DND-41 (cell line): ENCODE results near the gene TUBA3C.
"Not testable (repeated sequence)": the region's sequence is repeated elsewhere in the genome, so short reads cannot be mapped to it uniquely, and the experiment has no call there.

Experiments used
- ATAC-seq: fragments of 200-7000 bp; cut with Tn5 transposase; 3 replicates; pipeline ENCODE4 v1.9.1; 2021; ENCODE audit warnings: low read depth; ENCODE audit not compliant: insufficient read depth
- DNase-seq: peaks from one replicate; pipeline ENCODE4 v3.0.0-alpha.2; 2020
- H2AFZ ChIP-seq: 2 replicates; pipeline ENCODE4 v1.6.0; 2012; ENCODE audit warnings: low read depth, low read length
- H3K27ac ChIP-seq: 2 replicates; pipeline ENCODE4 v1.5.1; 2012; ENCODE audit warnings: low read length, inconsistent platforms
- H3K27me3 ChIP-seq: fragments of 200-600 bp; sonication (generic); 2 replicates; pipeline ENCODE4 v1.6.0; 2012; ENCODE audit warnings: low read length, mild to moderate bottlenecking, inconsistent platforms; ENCODE audit not compliant: insufficient read depth, poor library complexity
- H3K36me3 ChIP-seq: 2 replicates; pipeline ENCODE4 v1.5.1; 2012; ENCODE audit warnings: low read length, inconsistent platforms; ENCODE audit not compliant: insufficient read depth
- H3K4me1 ChIP-seq: 2 replicates; pipeline ENCODE4 v1.5.1; 2012; ENCODE audit warnings: mild to moderate bottlenecking, low read length; ENCODE audit not compliant: insufficient read depth
- H3K4me2 ChIP-seq: 2 replicates; pipeline ENCODE4 v1.6.0; 2012; ENCODE audit warnings: mild to moderate bottlenecking, moderate library complexity, low read length, inconsistent platforms; ENCODE audit not compliant: insufficient read depth
- H3K4me3 ChIP-seq, 2 experiments: fragments of 200-600 bp in 1 of 2; shearing (Covaris generic) in 1 of 2; 2 replicates each; pipeline ENCODE4 v1.5.1; 2012 to 2016; ENCODE audit warnings: inconsistent platforms in 2 of 2, low read length in 2 of 2, mild to moderate bottlenecking in 2 of 2, low read depth in 1 of 2, moderate library complexity in 1 of 2
- H3K79me2 ChIP-seq: 2 replicates; pipeline ENCODE4 v1.6.0; 2012; ENCODE audit warnings: low read length, inconsistent platforms; ENCODE audit not compliant: insufficient read depth
- H3K9ac ChIP-seq: 2 replicates; pipeline ENCODE4 v1.6.0; 2012; ENCODE audit warnings: low read depth, mild to moderate bottlenecking, inconsistent platforms, low read length, moderate library complexity
- H3K9me3 ChIP-seq: 2 replicates; pipeline ENCODE4 v1.5.1; 2012; ENCODE audit warnings: low read length, moderate library complexity, mild to moderate bottlenecking, inconsistent platforms; ENCODE audit not compliant: insufficient read depth, severe bottlenecking
- H4K20me1 ChIP-seq: 2 replicates; pipeline ENCODE4 v1.6.0; 2012; ENCODE audit warnings: low read length; ENCODE audit not compliant: insufficient read depth
- EZH2 ChIP-seq: IDR thresholded peaks from 3 replicates; pipeline ENCODE4 v1.6.1; 2012; ENCODE audit warnings: borderline replicate concordance, low read depth, mild to moderate bottlenecking, moderate library complexity, low read length, inconsistent platforms; ENCODE audit not compliant: severe bottlenecking
- TF ChIP-seq, protein P1 (sequence below): IDR thresholded peaks from 2 replicates; pipeline ENCODE4 v1.5.1; 2012; ENCODE audit warnings: borderline replicate concordance, low read length, moderate library complexity, mild to moderate bottlenecking; ENCODE audit not compliant: poor library complexity, severe bottlenecking; ENCODE audit errors: extremely low read depth

The TUBA3C gene

DNA sequence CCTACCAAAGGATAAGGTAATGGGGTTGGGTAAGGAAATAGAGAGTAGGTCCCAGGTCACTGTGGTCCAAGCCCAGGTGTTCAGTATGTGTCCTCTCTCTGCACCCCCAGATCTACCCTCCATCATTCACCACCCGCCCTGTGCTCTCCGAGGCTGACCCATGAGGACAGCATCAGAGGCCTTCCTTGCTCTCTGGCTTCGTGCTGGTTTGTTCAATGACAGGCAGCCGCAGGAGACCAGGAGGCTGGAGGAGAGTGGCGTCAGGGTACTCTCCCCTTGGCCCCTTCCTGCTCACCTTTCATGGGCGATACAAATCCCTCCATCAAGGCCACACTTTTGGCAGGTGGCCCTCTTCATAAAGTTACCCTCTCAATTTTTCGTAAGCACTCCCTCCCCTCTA lies 1.7 kb downstream of the TUBA3C start:
- H3K27ac ChIP-seq = no peak overlapping the region
- TF ChIP-seq EZH2 = no peak
- TF ChIP-seq, protein P1, sequence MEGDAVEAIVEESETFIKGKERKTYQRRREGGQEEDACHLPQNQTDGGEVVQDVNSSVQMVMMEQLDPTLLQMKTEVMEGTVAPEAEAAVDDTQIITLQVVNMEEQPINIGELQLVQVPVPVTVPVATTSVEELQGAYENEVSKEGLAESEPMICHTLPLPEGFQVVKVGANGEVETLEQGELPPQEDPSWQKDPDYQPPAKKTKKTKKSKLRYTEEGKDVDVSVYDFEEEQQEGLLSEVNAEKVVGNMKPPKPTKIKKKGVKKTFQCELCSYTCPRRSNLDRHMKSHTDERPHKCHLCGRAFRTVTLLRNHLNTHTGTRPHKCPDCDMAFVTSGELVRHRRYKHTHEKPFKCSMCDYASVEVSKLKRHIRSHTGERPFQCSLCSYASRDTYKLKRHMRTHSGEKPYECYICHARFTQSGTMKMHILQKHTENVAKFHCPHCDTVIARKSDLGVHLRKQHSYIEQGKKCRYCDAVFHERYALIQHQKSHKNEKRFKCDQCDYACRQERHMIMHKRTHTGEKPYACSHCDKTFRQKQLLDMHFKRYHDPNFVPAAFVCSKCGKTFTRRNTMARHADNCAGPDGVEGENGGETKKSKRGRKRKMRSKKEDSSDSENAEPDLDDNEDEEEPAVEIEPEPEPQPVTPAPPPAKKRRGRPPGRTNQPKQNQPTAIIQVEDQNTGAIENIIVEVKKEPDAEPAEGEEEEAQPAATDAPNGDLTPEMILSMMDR = no peak
- H3K4me3 ChIP-seq = no peak overlapping the region
- no peaks in the 10 kb centered on the region for H4K20me1 ChIP-seq
- ATAC-seq (no peak), DNase-seq (no peak)
- no peaks in the 10 kb centered on the region for H3K4me1 ChIP-seq
- no peaks in the 10 kb centered on the region for H3K27me3 ChIP-seq
- H3K79me2 ChIP-seq = no peaks in the 10 kb centered on the region
- H2AFZ ChIP-seq = no peak overlapping the region
- H3K9ac ChIP-seq = no peak overlapping the region
- H3K9me3 ChIP-seq = peaks cover 3% of the 10 kb centered on the region
- no peaks in the 10 kb centered on the region for H3K36me3 ChIP-seq
- H3K4me2 ChIP-seq = no peak overlapping the region

DNA sequence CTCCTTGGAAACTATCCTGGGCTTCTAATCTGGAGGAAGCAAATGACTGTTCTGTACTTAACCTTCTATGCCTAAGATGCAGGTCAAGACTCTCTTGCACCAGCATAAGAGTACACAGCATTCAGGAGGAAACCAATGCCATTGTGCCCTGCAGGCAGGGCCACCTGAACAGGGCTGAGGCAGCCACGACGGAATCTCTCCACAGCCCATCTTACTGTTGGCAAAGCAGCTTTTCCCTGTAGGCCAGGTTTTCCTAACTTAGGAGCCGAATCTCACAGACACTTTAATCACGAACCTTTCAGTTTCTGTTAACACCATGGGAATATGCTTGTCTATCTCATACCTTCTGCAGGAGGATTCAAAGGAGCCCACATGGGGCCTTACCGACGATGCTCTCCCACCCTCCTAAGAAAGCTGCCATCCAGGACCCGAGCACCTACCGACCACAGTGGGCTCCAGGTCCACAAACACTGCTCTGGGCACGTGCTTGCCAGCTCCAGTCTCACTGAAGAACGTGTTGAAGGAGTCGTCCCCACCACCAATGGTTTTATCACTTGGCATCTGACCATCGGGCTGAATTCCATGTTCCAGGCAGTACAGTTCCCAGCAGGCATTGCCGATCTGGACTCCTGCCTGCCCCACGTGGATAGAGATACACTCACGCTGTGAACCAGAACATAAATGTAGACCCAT lies 2.6 kb downstream of the TUBA3C start:
- Histone ChIP-seq H3K4me3 (no peak overlapping the region), H3K27me3 (no peaks in the 10 kb centered on the region), H3K9ac (no peak overlapping the region), H2AFZ (no peak overlapping the region), H3K27ac (no peak overlapping the region), H3K36me3 (no peaks in the 10 kb centered on the region), H3K9me3 (peaks cover 3% of the 10 kb centered on the region), H3K4me1 (no peaks in the 10 kb centered on the region), H3K79me2 (no peaks in the 10 kb centered on the region), H3K4me2 (no peak overlapping the region), H4K20me1 (no peaks in the 10 kb centered on the region)
- DNase-seq (no peak), ATAC-seq (no peak)
- TF ChIP-seq, protein P1 = no peak
- TF ChIP-seq EZH2 = no peak

DNA sequence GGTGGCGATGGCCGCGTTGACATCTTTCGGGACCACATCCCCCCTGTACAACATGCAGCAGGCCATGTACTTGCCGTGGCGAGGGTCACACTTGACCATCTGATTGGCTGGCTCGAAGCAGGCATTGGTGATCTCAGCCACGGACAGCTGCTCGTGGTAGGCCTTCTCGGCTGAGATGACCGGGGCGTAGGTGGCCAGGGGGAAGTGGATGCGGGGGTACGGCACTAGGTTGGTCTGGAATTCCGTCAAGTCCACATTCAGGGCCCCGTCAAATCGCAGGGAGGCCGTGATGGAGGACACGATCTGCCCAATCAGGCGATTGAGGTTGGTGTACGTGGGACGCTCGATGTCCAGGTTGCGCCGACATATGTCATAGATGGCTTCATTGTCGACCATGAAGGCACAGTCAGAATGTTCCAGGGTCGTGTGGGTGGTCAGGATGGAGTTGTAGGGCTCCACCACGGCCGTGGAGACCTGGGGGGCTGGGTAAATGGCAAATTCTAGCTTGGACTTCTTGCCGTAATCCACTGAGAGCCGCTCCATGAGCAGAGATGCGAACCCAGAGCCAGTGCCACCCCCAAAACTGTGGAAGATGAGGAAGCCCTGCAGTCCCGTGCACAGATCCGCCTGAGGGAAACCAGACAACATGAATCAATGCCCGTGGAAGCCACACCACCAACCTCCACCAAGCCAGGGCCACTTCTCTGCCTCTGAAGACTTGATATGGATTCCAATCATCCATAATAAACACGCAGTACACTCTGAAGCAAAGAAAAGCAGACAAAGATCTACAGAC lies 4.4 kb downstream of the TUBA3C start:
- not testable (repeated sequence) for DNase-seq, ATAC-seq, H3K79me2 ChIP-seq, H3K36me3 ChIP-seq, H3K4me2 ChIP-seq, H3K9me3 ChIP-seq, H4K20me1 ChIP-seq, H3K4me1 ChIP-seq, H3K4me3 ChIP-seq, H3K9ac ChIP-seq, H3K27ac ChIP-seq, H2AFZ ChIP-seq, H3K27me3 ChIP-seq

GRCh38 chr13:19173752-19174151 lies 7.9 kb downstream of the TUBA3C start:
- no peaks in the 10 kb centered on the region for H3K9me3 ChIP-seq

More at GRCh38 chr13:19173752-19174151, 7.9 kb downstream of the TUBA3C start:
- no peak for ATAC-seq
- Histone ChIP-seq H2AFZ (no peak overlapping the region), H3K27me3 (no peaks in the 10 kb centered on the region), H3K4me3 (no peak overlapping the region), H3K9ac (no peak overlapping the region), H3K36me3 (no peaks in the 10 kb centered on the region), H3K4me2 (no peak overlapping the region), H3K27ac (no peak overlapping the region), H3K4me1 (no peaks in the 10 kb centered on the region), H4K20me1 (no peaks in the 10 kb centered on the region), H3K79me2 (no peaks in the 10 kb centered on the region)
- TF ChIP-seq, protein P1 = no peak
- no peak for TF ChIP-seq EZH2
- no peak for DNase-seq
